ENCODE results near the gene PTCH1. TPM values are rescaled to one million over a fixed set of nuclear protein-coding genes. Genes with fewer than 3 reads are reported as not detected.
A peak's percentile ranks its signal among the peaks of the same experiment; 100 is the strongest.

Gene PTCH1
- total RNA-seq, 2 experiments from 2014 or later = 19.4 to 21.9 TPM

DNA sequence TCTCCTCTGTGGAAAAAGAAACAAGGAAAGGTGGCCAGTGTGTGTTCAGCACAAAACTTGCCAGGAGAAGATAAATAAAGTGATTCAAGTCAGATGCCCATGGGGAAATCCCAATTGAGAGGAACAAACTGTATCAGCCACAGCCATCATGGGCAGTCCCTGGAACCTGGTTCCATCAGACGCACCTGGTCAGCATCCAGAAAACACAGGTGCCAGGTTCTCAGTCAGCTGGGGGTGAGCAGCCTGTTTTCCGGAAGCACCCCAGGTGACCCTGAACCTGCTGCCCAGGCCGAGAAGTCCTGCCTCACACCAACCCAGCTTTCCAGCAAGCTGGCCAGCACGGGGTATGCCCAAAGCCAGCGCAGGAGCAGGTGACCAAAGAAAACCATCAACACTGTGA lies 30.5 kb downstream of the PTCH1 start:
- H3K9me3 Mint-ChIP-seq = no peaks in the 10 kb centered on the region
- ATAC-seq (ENCODE audit: low read depth) (no peak), DNase-seq (no peak)
- POLR2A ChIA-PET = no interaction called here
- H3K27me3 Mint-ChIP-seq = peaks cover 29% of the 10 kb centered on the region
- no peak overlapping the region for H3K4me3 Mint-ChIP-seq
- no peak overlapping the region for H3K27ac Mint-ChIP-seq
- peaks cover 2% of the 10 kb centered on the region for H3K36me3 Mint-ChIP-seq
- H3K4me1 Mint-ChIP-seq = peaks cover 5% of the 10 kb centered on the region

DNA sequence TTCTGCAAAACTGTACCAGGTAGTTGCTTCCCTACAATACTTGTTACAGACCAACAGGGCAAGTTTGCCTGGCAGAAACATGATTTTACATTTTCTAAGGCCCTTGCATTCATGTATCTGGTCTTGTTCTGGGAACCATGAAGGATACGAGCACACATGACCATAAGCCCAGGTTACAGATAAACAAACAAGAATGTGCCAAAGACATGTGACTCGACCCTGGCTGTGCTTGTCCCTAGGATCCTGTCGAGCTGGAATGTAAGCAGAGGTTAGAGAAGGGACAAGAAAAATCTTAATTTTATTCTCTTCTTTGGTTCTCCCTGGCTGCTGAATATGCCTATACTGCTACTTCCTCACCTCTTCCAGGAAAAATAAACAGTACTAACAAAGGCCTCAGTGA lies 32.5 kb downstream of the PTCH1 start:
- Mint-ChIP-seq H3K9me3 (no peaks in the 10 kb centered on the region), H3K27me3 (peaks cover 32% of the 10 kb centered on the region), H3K36me3 (peaks cover 2% of the 10 kb centered on the region), H3K4me1 (peaks cover 7% of the 10 kb centered on the region), H3K27ac (no peak overlapping the region), H3K4me3 (no peak overlapping the region)
- POLR2A ChIA-PET = no interaction called here
- no peak for ATAC-seq (ENCODE audit: low read depth)
- DNase-seq = no peak

- Mint-ChIP-seq H3K27me3 (peaks cover 32% of the 10 kb centered on the region), H3K36me3 (peaks cover 2% of the 10 kb centered on the region), H3K9me3 (no peaks in the 10 kb centered on the region), H3K4me1 (peaks cover 7% of the 10 kb centered on the region), H3K4me3 (no peak overlapping the region), H3K27ac (no peak overlapping the region)
- POLR2A ChIA-PET = no interaction called here
- DNase-seq (no peak), ATAC-seq (ENCODE audit: low read depth) (no peak)
Measured at GRCh38 chr9:95483431-95483830, 33.3 kb downstream of the PTCH1 start.

DNA sequence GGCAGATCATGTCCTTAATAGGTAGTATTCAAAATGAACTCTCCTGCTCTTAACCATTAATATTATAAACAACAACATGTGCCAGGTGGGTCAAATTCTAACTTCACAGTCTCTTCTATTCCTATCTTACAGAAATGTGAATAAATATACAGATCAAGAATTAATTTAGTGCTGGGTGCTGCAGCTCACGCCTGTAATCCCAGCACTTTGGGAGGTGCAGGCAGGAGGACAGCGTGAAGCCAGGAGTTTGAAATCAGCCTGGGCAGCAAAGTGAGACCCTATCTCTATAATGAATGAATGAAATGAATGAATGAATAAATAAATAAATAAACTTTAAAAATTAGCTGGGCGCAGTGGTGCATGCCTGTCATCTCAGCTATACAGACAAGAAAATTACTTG lies 34.1 kb downstream of the PTCH1 start:
- H3K9me3 Mint-ChIP-seq = no peaks in the 10 kb centered on the region
- H3K36me3 Mint-ChIP-seq = peaks cover 3% of the 10 kb centered on the region
- ATAC-seq (ENCODE audit: low read depth) (no peak), DNase-seq (no peak)
- peaks cover 27% of the 10 kb centered on the region for H3K27me3 Mint-ChIP-seq
- H3K4me1 Mint-ChIP-seq = peaks cover 7% of the 10 kb centered on the region
- no peak overlapping the region for H3K4me3 Mint-ChIP-seq
- POLR2A ChIA-PET = interaction anchor here (0.6 kb wide), 1 partner anchor 10 kb away, joined by 3 read pairs; no protein-coding TSS in a partner anchor
- no peak overlapping the region for H3K27ac Mint-ChIP-seq

DNA sequence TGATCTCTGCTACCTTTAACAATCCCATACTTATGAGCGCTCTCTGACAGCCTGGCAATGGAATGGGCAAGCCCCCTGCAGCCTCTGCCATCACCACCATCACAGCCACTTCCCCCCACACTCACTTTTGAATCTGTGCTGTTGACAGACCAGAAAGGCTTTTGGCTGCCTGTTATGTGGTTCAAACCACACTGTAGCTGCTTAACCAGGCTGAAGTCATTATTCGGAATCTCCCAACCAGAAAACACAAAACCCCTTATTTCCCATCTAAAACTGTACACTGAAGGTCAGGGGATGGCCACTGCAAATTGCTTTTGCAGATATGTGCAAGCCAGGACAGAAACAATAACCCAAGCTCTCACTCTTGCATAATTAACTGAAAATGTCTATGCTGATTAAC lies 35.8 kb downstream of the PTCH1 start:
- no peak for DNase-seq
- H3K27ac Mint-ChIP-seq = no peak overlapping the region
- POLR2A ChIA-PET = interaction anchor here (0.8 to 1.2 kb wide), 2 partner anchors 18 to 30 kb away, joined by 3 read pairs; no protein-coding TSS in a partner anchor
- H3K4me1 Mint-ChIP-seq = peaks cover 7% of the 10 kb centered on the region
- peak; percentile 60 for ATAC-seq (ENCODE audit: low read depth)
- H3K27me3 Mint-ChIP-seq = peaks cover 18% of the 10 kb centered on the region
- no peak overlapping the region for H3K4me3 Mint-ChIP-seq
- no peaks in the 10 kb centered on the region for H3K9me3 Mint-ChIP-seq
- H3K36me3 Mint-ChIP-seq = peaks cover 4% of the 10 kb centered on the region

- H3K9me3 Mint-ChIP-seq = no peaks in the 10 kb centered on the region
- POLR2A ChIA-PET = interaction anchor here (1.2 kb wide), 1 partner anchor 18 kb away, joined by 3 read pairs; no protein-coding TSS in a partner anchor
- ATAC-seq (ENCODE audit: low read depth) (no peak), DNase-seq (no peak)
- H3K4me3 Mint-ChIP-seq = no peak overlapping the region
- peaks cover 4% of the 10 kb centered on the region for H3K36me3 Mint-ChIP-seq
- peaks cover 7% of the 10 kb centered on the region for H3K4me1 Mint-ChIP-seq
- peaks cover 18% of the 10 kb centered on the region for H3K27me3 Mint-ChIP-seq
- H3K27ac Mint-ChIP-seq = no peak overlapping the region
Measured at GRCh38 chr9:95480346-95480745, 36.4 kb downstream of the PTCH1 start.

GRCh38 chr9:95479330-95479729 lies 37.4 kb downstream of the PTCH1 start:
- H3K36me3 Mint-ChIP-seq = peaks cover 6% of the 10 kb centered on the region
- no peak overlapping the region for H3K4me3 Mint-ChIP-seq
- DNase-seq = no peak
- POLR2A ChIA-PET = no interaction called here
- no peak for ATAC-seq (ENCODE audit: low read depth)
- H3K27me3 Mint-ChIP-seq = peaks cover 22% of the 10 kb centered on the region
- H3K27ac Mint-ChIP-seq = no peak overlapping the region
- H3K9me3 Mint-ChIP-seq = no peaks in the 10 kb centered on the region
- H3K4me1 Mint-ChIP-seq = peaks cover 7% of the 10 kb centered on the region

- H3K27me3 Mint-ChIP-seq = peaks cover 18% of the 10 kb centered on the region
- peaks cover 4% of the 10 kb centered on the region for H3K36me3 Mint-ChIP-seq
Measured at GRCh38 chr9:95478335-95478734, 38.4 kb downstream of the PTCH1 start.

GRCh38 chr9:95477885-95478284 lies 38.9 kb downstream of the PTCH1 start:
- ATAC-seq (ENCODE audit: low read depth) (no peak), DNase-seq (no peak)
- Mint-ChIP-seq H3K27ac (no peak overlapping the region), H3K4me3 (no peak overlapping the region), H3K36me3 (peaks cover 4% of the 10 kb centered on the region), H3K27me3 (peaks cover 16% of the 10 kb centered on the region), H3K4me1 (peaks cover 7% of the 10 kb centered on the region), H3K9me3 (no peaks in the 10 kb centered on the region)
- POLR2A ChIA-PET = no interaction called here

More at GRCh38 chr9:95478335-95478734, 38.4 kb downstream of the PTCH1 start:
- no peaks in the 10 kb centered on the region for H3K9me3 Mint-ChIP-seq
- H3K4me1 Mint-ChIP-seq = peaks cover 7% of the 10 kb centered on the region
- no peak overlapping the region for H3K4me3 Mint-ChIP-seq
- DNase-seq = no peak
- POLR2A ChIA-PET = no interaction called here
- ATAC-seq (ENCODE audit: low read depth) = no peak
- H3K27ac Mint-ChIP-seq = no peak overlapping the region

GRCh38 chr9:95477441-95477840 lies 39.3 kb downstream of the PTCH1 start:
- POLR2A ChIA-PET = no interaction called here

GRCh38 chr9:95468791-95469190 lies 48.0 kb downstream of the PTCH1 start:
- Mint-ChIP-seq H3K4me3 (no peak overlapping the region), H3K9me3 (no peaks in the 10 kb centered on the region), H3K27me3 (peaks cover 13% of the 10 kb centered on the region), H3K36me3 (peaks cover 18% of the 10 kb centered on the region), H3K27ac (no peak overlapping the region), H3K4me1 (peaks cover 11% of the 10 kb centered on the region)
- ATAC-seq (ENCODE audit: low read depth) (no peak), DNase-seq (no peak)
- POLR2A ChIA-PET = no interaction called here

More at GRCh38 chr9:95477441-95477840, 39.3 kb downstream of the PTCH1 start:
- peaks cover 4% of the 10 kb centered on the region for H3K36me3 Mint-ChIP-seq
- peaks cover 17% of the 10 kb centered on the region for H3K27me3 Mint-ChIP-seq
- ATAC-seq (ENCODE audit: low read depth) = no peak
- no peak overlapping the region for H3K27ac Mint-ChIP-seq
- H3K4me1 Mint-ChIP-seq = peaks cover 7% of the 10 kb centered on the region
- no peak overlapping the region for H3K4me3 Mint-ChIP-seq
- no peak for DNase-seq
- no peaks in the 10 kb centered on the region for H3K9me3 Mint-ChIP-seq

DNA sequence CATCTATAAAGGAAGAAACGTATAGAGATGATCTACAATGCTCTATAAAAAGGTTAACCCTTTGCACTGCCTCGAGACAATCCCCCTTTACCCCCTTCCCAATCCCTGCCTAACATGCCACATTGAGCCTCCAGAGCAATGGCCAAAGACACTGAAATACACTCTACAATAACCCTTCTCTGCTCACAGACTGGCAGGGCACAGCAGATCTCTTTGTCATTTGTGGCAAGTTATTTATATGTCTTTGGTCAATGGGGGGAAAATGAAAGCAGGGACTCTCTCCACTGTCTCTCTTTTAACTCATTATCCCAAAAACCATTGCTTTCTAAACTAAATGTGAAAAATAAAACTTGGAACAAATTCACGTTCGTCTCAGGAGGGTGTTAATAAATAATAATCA lies 51.7 kb downstream of the PTCH1 start:
- Mint-ChIP-seq H3K4me3 (no peak overlapping the region), H3K27me3 (peaks cover 13% of the 10 kb centered on the region), H3K4me1 (peaks cover 38% of the 10 kb centered on the region), H3K27ac (no peak overlapping the region), H3K9me3 (no peaks in the 10 kb centered on the region), H3K36me3 (peaks cover 30% of the 10 kb centered on the region)
- no peak for DNase-seq
- POLR2A ChIA-PET = no interaction called here
- no peak for ATAC-seq (ENCODE audit: low read depth)

GRCh38 chr9:95463148-95464060 lies 53.4 kb downstream of the PTCH1 start:
- no peak for ATAC-seq (ENCODE audit: low read depth)
- H3K36me3 Mint-ChIP-seq = peaks cover 27% of the 10 kb centered on the region
- peaks cover 36% of the 10 kb centered on the region for H3K4me1 Mint-ChIP-seq

More at GRCh38 chr9:95463148-95464060, 53.4 kb downstream of the PTCH1 start:
- DNase-seq = peak; percentile 40
- peaks cover 10% of the 10 kb centered on the region for H3K27me3 Mint-ChIP-seq
- H3K27ac Mint-ChIP-seq = peak overlapping the region; percentile 83
- POLR2A ChIA-PET = interaction anchor here (1.0 to 1.9 kb wide), 6 partner anchors 18 to 48 kb away, joined by 3 to 13 read pairs (median 6); no protein-coding TSS in a partner anchor
- H3K4me3 Mint-ChIP-seq = peak overlapping the region; percentile 81
- no peaks in the 10 kb centered on the region for H3K9me3 Mint-ChIP-seq
